GM23338 (cell line): ENCODE results near the gene MTARC2. TPM values are rescaled to one million over a fixed set of nuclear protein-coding genes. Genes with fewer than 3 reads are reported as not detected.

Source experiments
- ATAC-seq: fragments of 200-7000 bp; cut with Tn5 transposase; 3 replicates; pipeline ENCODE4 v1.9.1; 2020
- DNase-seq: peaks from one replicate; pipeline ENCODE4 v3.0.0-alpha.2; 2015; ENCODE audit warnings: low spot score
- H2AFZ ChIP-seq: fragments of 200-600 bp; sonication (generic); 2 replicates; pipeline ENCODE4 v1.8.0; 2016; ENCODE audit warnings: antibody characterized with exemption, mild to moderate bottlenecking, moderate library complexity
- H3F3A ChIP-seq: fragments of 200-600 bp; sonication (generic); replicated peaks from 2 replicates; pipeline ENCODE4 v1.8.0; 2017; ENCODE audit warnings: antibody characterized with exemption, mixed run types, low read depth
- H3K27ac ChIP-seq: fragments of 200-600 bp; sonication (generic); 2 replicates; pipeline ENCODE4 v1.6.1; 2016; ENCODE audit warnings: low read depth
- H3K27me3 ChIP-seq: fragments of 200-600 bp; sonication (generic); 2 replicates; pipeline ENCODE4 v1.8.0; 2016; ENCODE audit warnings: mild to moderate bottlenecking, mixed run types, moderate library complexity; ENCODE audit not compliant: insufficient read depth
- H3K36me3 ChIP-seq: fragments of 200-600 bp; sonication (generic); 2 replicates; pipeline ENCODE4 v1.8.0; 2016; ENCODE audit warnings: mild to moderate bottlenecking; ENCODE audit not compliant: insufficient read depth
- H3K4me1 ChIP-seq: fragments of 200-600 bp; sonication (generic); 2 replicates; pipeline ENCODE4 v1.8.0; 2016; ENCODE audit warnings: mild to moderate bottlenecking, moderate library complexity; ENCODE audit not compliant: insufficient read depth
- H3K4me2 ChIP-seq: fragments of 200-600 bp; sonication (generic); 2 replicates; pipeline ENCODE4 v1.7.1; 2017; ENCODE audit warnings: mixed run types
- H3K4me3 ChIP-seq: fragments of 200-600 bp; sonication (generic); 2 replicates; pipeline ENCODE4 v1.6.1; 2016; ENCODE audit warnings: mixed run types
- H3K79me2 ChIP-seq: fragments of 200-600 bp; sonication (generic); replicated peaks from 2 replicates; pipeline ENCODE4 v1.8.0; 2017; ENCODE audit warnings: mild to moderate bottlenecking; ENCODE audit not compliant: insufficient read depth
- H3K9me2 ChIP-seq: fragments of 200-600 bp; sonication (generic); 2 replicates; pipeline ENCODE4 v1.8.0; 2017; ENCODE audit not compliant: insufficient read depth
- H4K20me1 ChIP-seq: fragments of 200-600 bp; sonication (generic); replicated peaks from 2 replicates; pipeline ENCODE4 v1.8.0; 2017; ENCODE audit warnings: mild to moderate bottlenecking; ENCODE audit not compliant: insufficient read depth
- H3K27ac Mint-ChIP-seq: 2 replicates; pipeline ENCODE4 v1.8.0; 2020; ENCODE audit warnings: inconsistent platforms, mild to moderate bottlenecking, moderate library complexity, mixed read lengths
- H3K27me3 Mint-ChIP-seq: 3 replicates; pipeline ENCODE4 v1.8.0; 2022; ENCODE audit warnings: low read depth, mild to moderate bottlenecking, moderate library complexity, mixed read lengths, inconsistent platforms; ENCODE audit not compliant: insufficient read depth, poor library complexity
- H3K36me3 Mint-ChIP-seq: 3 replicates; pipeline ENCODE4 v1.8.0; 2021; ENCODE audit warnings: low read depth, mild to moderate bottlenecking, inconsistent platforms, moderate library complexity, mixed read lengths
- H3K4me1 Mint-ChIP-seq: 3 replicates; pipeline ENCODE4 v1.8.0; 2020; ENCODE audit warnings: mild to moderate bottlenecking, inconsistent platforms, mixed read lengths
- H3K4me3 Mint-ChIP-seq: 3 replicates; pipeline ENCODE4 v1.8.0; 2021; ENCODE audit warnings: moderate library complexity, mild to moderate bottlenecking, inconsistent platforms, mixed read lengths
- H3K9me3 Mint-ChIP-seq: 3 replicates; pipeline ENCODE4 v1.8.0; 2020; ENCODE audit warnings: moderate library complexity, mild to moderate bottlenecking, inconsistent platforms, mixed read lengths
- EZH2phosphoT487 ChIP-seq: fragments of 200-600 bp; sonication (generic); IDR thresholded peaks from one replicate; pipeline ENCODE4 v1.8.1; 2018; ENCODE audit warnings: antibody characterized with exemption; ENCODE audit not compliant: unreplicated experiment
- STAT1 ChIP-seq: IDR thresholded peaks from one replicate; pipeline ENCODE4 v1.6.1; 2016; ENCODE audit warnings: antibody characterized with exemption; ENCODE audit not compliant: unreplicated experiment
- polyA plus RNA-seq: library from polyadenylated mRNA; unstranded; fragments of >200 nt; fragmentation: Nextera tagmentation; extraction: Ambion mirVana; gene quantifications from 2 replicates; pipeline ENCODE4 v1.2.1, GENCODE V29; 2016
- total RNA-seq: library from RNA; depleted of rRNA; stranded (reverse); fragments of >200 nt; shearing (Covaris generic); gene quantifications from 2 replicates; pipeline ENCODE4 v1.2.3, GENCODE V29; 2014
- TF ChIP-seq, protein P1 (sequence below): fragments of 250-450 bp; sonication (Bioruptor Pico); IDR thresholded peaks from 2 replicates; pipeline ENCODE4 v1.5.0; 2020; ENCODE audit warnings: mild to moderate bottlenecking, moderate library complexity

MTARC2 gene
- total and polyA plus RNA-seq, 2 experiments from 2014 or later = 4.1 to 8.0 TPM

DNA sequence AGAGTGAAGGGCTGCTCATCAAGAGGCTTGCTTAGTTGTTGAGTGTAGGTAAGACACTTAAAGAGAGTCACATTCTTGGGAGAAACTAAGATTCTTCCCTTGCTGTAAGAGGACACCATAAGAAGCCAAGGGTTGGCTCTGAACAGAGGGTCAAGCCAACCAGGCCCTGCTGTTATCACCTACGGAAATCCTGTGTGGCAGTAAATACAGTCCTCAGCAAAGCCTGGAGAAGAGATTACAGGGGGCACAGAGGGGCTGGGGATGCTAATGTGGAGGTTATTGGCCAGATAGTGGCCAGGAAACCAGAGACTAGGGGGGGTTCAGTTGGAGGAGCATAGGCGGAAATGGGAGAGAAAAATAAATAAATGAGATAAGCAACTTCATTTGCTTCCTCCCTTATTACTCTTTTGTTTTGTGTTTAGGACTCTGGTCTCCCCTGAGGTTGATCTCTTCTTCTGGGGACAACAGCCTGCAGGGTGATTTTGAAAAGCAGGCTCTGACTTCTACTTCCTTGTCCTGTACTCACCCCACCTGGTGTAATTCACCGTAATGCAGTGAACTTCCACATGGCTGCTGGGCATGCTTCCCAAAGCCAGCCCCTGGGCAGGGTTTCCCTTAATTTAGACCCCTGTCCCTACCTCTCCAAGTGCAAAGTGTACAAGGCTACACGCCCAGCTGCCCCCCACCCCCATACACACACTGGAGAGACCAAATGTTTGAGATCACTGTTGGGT, 79.5 kb downstream of the MTARC2 start:
- no peaks in the 10 kb centered on the region for H3K9me3 Mint-ChIP-seq

More for the DNA sequence above, 79.5 kb downstream of the MTARC2 start:
- Histone ChIP-seq H3K4me3 (no peak overlapping the region), H4K20me1 (no peaks in the 10 kb centered on the region), H3K36me3 (no peaks in the 10 kb centered on the region; the same call in 1 of the 2 replicates), H2AFZ (no peak overlapping the region), H3F3A (no peaks in the 10 kb centered on the region), H3K4me2 (no peak overlapping the region), H3K27me3 (no peaks in the 10 kb centered on the region), H3K79me2 (no peaks in the 10 kb centered on the region), H3K4me1 (no peaks in the 10 kb centered on the region), H3K27ac (no peak overlapping the region), H3K9me2 (no peaks in the 10 kb centered on the region)
- Mint-ChIP-seq H3K27ac (no peak overlapping the region), H3K4me1 (peaks cover 14% of the 10 kb centered on the region), H3K27me3 (peaks cover 2% of the 10 kb centered on the region), H3K36me3 (0 out of 3 replicates have a peak, but pooled peaks cover 3% of the 10 kb centered on the region), H3K4me3 (no peak overlapping the region)
- no peak for ATAC-seq
- no peak for DNase-seq
- TF ChIP-seq, protein P1, sequence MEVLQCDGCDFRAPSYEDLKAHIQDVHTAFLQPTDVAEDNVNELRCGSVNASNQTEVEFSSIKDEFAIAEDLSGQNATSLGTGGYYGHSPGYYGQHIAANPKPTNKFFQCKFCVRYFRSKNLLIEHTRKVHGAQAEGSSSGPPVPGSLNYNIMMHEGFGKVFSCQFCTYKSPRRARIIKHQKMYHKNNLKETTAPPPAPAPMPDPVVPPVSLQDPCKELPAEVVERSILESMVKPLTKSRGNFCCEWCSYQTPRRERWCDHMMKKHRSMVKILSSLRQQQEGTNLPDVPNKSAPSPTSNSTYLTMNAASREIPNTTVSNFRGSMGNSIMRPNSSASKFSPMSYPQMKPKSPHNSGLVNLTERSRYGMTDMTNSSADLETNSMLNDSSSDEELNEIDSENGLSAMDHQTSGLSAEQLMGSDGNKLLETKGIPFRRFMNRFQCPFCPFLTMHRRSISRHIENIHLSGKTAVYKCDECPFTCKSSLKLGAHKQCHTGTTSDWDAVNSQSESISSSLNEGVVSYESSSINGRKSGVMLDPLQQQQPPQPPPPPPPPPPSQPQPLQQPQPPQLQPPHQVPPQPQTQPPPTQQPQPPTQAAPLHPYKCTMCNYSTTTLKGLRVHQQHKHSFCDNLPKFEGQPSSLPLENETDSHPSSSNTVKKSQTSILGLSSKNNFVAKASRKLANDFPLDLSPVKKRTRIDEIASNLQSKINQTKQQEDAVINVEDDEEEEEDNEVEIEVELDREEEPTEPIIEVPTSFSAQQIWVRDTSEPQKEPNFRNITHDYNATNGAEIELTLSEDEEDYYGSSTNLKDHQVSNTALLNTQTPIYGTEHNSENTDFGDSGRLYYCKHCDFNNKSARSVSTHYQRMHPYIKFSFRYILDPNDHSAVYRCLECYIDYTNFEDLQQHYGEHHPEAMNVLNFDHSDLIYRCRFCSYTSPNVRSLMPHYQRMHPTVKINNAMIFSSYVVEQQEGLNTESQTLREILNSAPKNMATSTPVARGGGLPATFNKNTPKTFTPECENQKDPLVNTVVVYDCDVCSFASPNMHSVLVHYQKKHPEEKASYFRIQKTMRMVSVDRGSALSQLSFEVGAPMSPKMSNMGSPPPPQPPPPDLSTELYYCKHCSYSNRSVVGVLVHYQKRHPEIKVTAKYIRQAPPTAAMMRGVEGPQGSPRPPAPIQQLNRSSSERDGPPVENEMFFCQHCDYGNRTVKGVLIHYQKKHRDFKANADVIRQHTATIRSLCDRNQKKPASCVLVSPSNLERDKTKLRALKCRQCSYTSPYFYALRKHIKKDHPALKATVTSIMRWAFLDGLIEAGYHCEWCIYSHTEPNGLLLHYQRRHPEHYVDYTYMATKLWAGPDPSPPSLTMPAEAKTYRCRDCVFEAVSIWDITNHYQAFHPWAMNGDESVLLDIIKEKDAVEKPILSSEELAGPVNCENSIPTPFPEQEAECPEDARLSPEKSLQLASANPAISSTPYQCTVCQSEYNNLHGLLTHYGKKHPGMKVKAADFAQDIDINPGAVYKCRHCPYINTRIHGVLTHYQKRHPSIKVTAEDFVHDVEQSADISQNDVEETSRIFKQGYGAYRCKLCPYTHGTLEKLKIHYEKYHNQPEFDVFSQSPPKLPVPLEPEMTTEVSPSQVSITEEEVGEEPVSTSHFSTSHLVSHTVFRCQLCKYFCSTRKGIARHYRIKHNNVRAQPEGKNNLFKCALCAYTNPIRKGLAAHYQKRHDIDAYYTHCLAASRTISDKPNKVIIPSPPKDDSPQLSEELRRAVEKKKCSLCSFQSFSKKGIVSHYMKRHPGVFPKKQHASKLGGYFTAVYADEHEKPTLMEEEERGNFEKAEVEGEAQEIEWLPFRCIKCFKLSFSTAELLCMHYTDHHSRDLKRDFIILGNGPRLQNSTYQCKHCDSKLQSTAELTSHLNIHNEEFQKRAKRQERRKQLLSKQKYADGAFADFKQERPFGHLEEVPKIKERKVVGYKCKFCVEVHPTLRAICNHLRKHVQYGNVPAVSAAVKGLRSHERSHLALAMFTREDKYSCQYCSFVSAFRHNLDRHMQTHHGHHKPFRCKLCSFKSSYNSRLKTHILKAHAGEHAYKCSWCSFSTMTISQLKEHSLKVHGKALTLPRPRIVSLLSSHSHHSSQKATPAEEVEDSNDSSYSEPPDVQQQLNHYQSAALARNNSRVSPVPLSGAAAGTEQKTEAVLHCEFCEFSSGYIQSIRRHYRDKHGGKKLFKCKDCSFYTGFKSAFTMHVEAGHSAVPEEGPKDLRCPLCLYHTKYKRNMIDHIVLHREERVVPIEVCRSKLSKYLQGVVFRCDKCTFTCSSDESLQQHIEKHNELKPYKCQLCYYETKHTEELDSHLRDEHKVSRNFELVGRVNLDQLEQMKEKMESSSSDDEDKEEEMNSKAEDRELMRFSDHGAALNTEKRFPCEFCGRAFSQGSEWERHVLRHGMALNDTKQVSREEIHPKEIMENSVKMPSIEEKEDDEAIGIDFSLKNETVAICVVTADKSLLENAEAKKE (CRISPR knock-in tag) = no peak
- TF ChIP-seq EZH2phosphoT487 (no peak), STAT1 (no peak)
